ENCODE measurements around the gene VENTX. TPM values are rescaled to one million over a fixed set of nuclear protein-coding genes. Genes with fewer than 3 reads are reported as not detected.

VENTX gene
- total and polyA plus RNA-seq, 2 of the 4 experiments (the other 2 are of a cell fraction): not detected

GRCh38 chr10:133271521-133272300, 34.1 kb downstream of the VENTX start:
- Histone ChIP-seq H3K79me1 (ENCODE audit: low read depth in 1 of 2, low read length in 2 of 2) (no peaks in the 10 kb centered on the region), H3K36me3 (ENCODE audit: control insufficient read depth, insufficient read depth, low read length) (peaks cover 4% of the 10 kb centered on the region; the same call in 1 of the 2 replicates), H4K5ac (ENCODE audit: low read depth, low read length) (no peak overlapping the region), H2BK120ac (ENCODE audit: low read depth, low read length) (no peak overlapping the region), H3K14ac (replicated peaks; ENCODE audit: low read depth, low read length) (no peak overlapping the region), H3K18ac (ENCODE audit: low read depth, low read length) (no peak overlapping the region), H2BK15ac (ENCODE audit: low read depth, low read length) (no peak overlapping the region), H3K9me1 (ENCODE audit: insufficient read depth, low read length) (no peaks in the 10 kb centered on the region), H4K91ac (ENCODE audit: insufficient read depth, low read depth, low read length) (no peak overlapping the region), H2AK9ac (replicated peaks; ENCODE audit: low read depth, low read length, poor library complexity) (no peak overlapping the region), H3K4me1 (ENCODE audit: control insufficient read depth, insufficient read depth, low read length) (no peaks in the 10 kb centered on the region), H3K9ac (ENCODE audit: low read depth, low read length) (no peak overlapping the region), H4K20me1 (ENCODE audit: insufficient read depth, low read length) (no peaks in the 10 kb centered on the region), H3K27me3 (ENCODE audit: control insufficient read depth, insufficient read depth, low read length) (peaks cover 9% of the 10 kb centered on the region), H2BK5ac (ENCODE audit: low read depth, low read length, poor library complexity, severe bottlenecking) (no peak overlapping the region), H2BK20ac (ENCODE audit: low read depth, low read length) (no peak overlapping the region), H2AK5ac (ENCODE audit: low read depth, low read length) (no peak overlapping the region), H3K23ac (ENCODE audit: low read depth, low read length) (no peak overlapping the region), H2AFZ (replicated peaks; ENCODE audit: low read length, poor library complexity) (no peak overlapping the region), H3K56ac (ENCODE audit: extremely low read depth, insufficient read depth, low read length) (no peak overlapping the region), H3K4me3 (ENCODE audit: insufficient read depth, low read depth, low read length) (no peak overlapping the region), H3K9me3 (ENCODE audit: control insufficient read depth, insufficient read depth, low read length) (no peaks in the 10 kb centered on the region), H4K8ac (ENCODE audit: low read depth in 2 of 2, low read length in 2 of 2) (no peak overlapping the region), H3K4me2 (ENCODE audit: low read depth, low read length) (no peak overlapping the region), H3K27ac (ENCODE audit: insufficient read depth, low read length) (no peak overlapping the region), H3K4ac (ENCODE audit: low read depth, low read length) (no peak overlapping the region)
- ATAC-seq (ENCODE audit: low read depth) (no peak), DNase-seq (no peak)
- no peak for TF ChIP-seq RFX5 (IDR thresholded peaks at IDR 0.05; ENCODE audit: low read depth, low read length)
- TF ChIP-seq, protein P1, sequence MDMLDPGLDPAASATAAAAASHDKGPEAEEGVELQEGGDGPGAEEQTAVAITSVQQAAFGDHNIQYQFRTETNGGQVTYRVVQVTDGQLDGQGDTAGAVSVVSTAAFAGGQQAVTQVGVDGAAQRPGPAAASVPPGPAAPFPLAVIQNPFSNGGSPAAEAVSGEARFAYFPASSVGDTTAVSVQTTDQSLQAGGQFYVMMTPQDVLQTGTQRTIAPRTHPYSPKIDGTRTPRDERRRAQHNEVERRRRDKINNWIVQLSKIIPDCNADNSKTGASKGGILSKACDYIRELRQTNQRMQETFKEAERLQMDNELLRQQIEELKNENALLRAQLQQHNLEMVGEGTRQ (IDR thresholded peaks at IDR 0.05; ENCODE audit: low read depth, low read length): no peak
- no peak for TF ChIP-seq CHD1 (IDR thresholded peaks at IDR 0.05; ENCODE audit: low read depth, low read length)
- TF ChIP-seq BHLHE40 (IDR thresholded peaks at IDR 0.05; ENCODE audit: low read depth, low read length): no peak
- TF ChIP-seq SMC3 (IDR thresholded peaks at IDR 0.05; ENCODE audit: low read depth, low read length): no peak
- no peak for TF ChIP-seq NFE2L2 (IDR thresholded peaks at IDR 0.05; ENCODE audit: low read depth, low read length)
- TF ChIP-seq RCOR1 (IDR thresholded peaks at IDR 0.05; ENCODE audit: insufficient replicate concordance, low read length): no peak
- TF ChIP-seq MXI1 (IDR thresholded peaks at IDR 0.05; ENCODE audit: borderline replicate concordance, low read depth, low read length): no peak
- TF ChIP-seq, protein P2, sequence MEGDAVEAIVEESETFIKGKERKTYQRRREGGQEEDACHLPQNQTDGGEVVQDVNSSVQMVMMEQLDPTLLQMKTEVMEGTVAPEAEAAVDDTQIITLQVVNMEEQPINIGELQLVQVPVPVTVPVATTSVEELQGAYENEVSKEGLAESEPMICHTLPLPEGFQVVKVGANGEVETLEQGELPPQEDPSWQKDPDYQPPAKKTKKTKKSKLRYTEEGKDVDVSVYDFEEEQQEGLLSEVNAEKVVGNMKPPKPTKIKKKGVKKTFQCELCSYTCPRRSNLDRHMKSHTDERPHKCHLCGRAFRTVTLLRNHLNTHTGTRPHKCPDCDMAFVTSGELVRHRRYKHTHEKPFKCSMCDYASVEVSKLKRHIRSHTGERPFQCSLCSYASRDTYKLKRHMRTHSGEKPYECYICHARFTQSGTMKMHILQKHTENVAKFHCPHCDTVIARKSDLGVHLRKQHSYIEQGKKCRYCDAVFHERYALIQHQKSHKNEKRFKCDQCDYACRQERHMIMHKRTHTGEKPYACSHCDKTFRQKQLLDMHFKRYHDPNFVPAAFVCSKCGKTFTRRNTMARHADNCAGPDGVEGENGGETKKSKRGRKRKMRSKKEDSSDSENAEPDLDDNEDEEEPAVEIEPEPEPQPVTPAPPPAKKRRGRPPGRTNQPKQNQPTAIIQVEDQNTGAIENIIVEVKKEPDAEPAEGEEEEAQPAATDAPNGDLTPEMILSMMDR (conservative IDR thresholded peaks at IDR 0.05; ENCODE audit: low read depth, low read length): no peak
- no peak for TF ChIP-seq MAZ (IDR thresholded peaks at IDR 0.05; ENCODE audit: borderline replicate concordance, low read depth, low read length)
- TF ChIP-seq RAD21 (IDR thresholded peaks at IDR 0.05; ENCODE audit: low read length): no peak
- TF ChIP-seq, protein P3, sequence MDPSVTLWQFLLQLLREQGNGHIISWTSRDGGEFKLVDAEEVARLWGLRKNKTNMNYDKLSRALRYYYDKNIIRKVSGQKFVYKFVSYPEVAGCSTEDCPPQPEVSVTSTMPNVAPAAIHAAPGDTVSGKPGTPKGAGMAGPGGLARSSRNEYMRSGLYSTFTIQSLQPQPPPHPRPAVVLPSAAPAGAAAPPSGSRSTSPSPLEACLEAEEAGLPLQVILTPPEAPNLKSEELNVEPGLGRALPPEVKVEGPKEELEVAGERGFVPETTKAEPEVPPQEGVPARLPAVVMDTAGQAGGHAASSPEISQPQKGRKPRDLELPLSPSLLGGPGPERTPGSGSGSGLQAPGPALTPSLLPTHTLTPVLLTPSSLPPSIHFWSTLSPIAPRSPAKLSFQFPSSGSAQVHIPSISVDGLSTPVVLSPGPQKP (IDR thresholded peaks at IDR 0.05; ENCODE audit: borderline replicate concordance, low read depth, low read length): no peak
- TF ChIP-seq CEBPB (IDR thresholded peaks at IDR 0.05; ENCODE audit: low read depth, low read length): no peak
- no peak for TF ChIP-seq POLR2A (IDR thresholded peaks at IDR 0.05; ENCODE audit: low read depth, low read length)
- POLR2A ChIA-PET (ENCODE audit: unreplicated experiment): no interaction called here
- in situ Hi-C loops (cut with MboI; ENCODE audit: low sequenced_read_pairs) (loop anchor here (25.0 kb wide), 1 partner anchor 609 kb away; no protein-coding TSS in a partner anchor), dilution Hi-C loops (cut with HindIII; ENCODE audit: low sequenced_read_pairs, unreplicated experiment) (no loop called here), intact Hi-C loops (cut with micrococcal nuclease) (no loop called here)
- CTCF ChIA-PET: no interaction called here
- BruUV-seq (replicated peaks): no TSS peak
- WGBS, 2 experiments (ENCODE audit: extremely low coverage in 2 of 2, insufficient read length in 1 of 2): 88% methylated on average over 14 of the region's 35 CpGs; no CpG with 5 or more reads in 1 of the 2 experiments
